Progenitor cell of endocrine pancreas (in vitro differentiated cells): ENCODE results near the gene SLC16A1. TPM values are rescaled to one million over a fixed set of nuclear protein-coding genes. Genes with fewer than 3 reads are reported as not detected.

Experiments used
- DNase-seq: peaks from one replicate; pipeline ENCODE4 v3.0.0; 2021; ENCODE audit warnings: low spot score; ENCODE audit not compliant: unreplicated experiment
- H3K27ac Mint-ChIP-seq: 2 replicates; pipeline ENCODE4 v1.8.0; 2021; ENCODE audit warnings: mild to moderate bottlenecking, moderate library complexity, mixed read lengths
- H3K27me3 Mint-ChIP-seq: 2 replicates; pipeline ENCODE4 v1.8.0; 2021; ENCODE audit warnings: mixed read lengths
- H3K36me3 Mint-ChIP-seq: 2 replicates; pipeline ENCODE4 v1.8.0; 2022; ENCODE audit warnings: mixed read lengths; ENCODE audit not compliant: insufficient read depth
- H3K4me1 Mint-ChIP-seq: 2 replicates; pipeline ENCODE4 v1.8.0; 2021; ENCODE audit warnings: low read depth, mixed read lengths
- H3K4me3 Mint-ChIP-seq: 2 replicates; pipeline ENCODE4 v1.8.0; 2021; ENCODE audit warnings: low read depth, mild to moderate bottlenecking, moderate library complexity, mixed read lengths
- H3K9me3 Mint-ChIP-seq: 2 replicates; pipeline ENCODE4 v1.8.0; 2021; ENCODE audit warnings: low read depth, mixed read lengths
- CTCF ChIP-seq: fragments of 200-600 bp; sonication (generic); IDR thresholded peaks from one replicate; pipeline ENCODE4 v1.5.0; 2021; ENCODE audit warnings: antibody characterized with exemption, mild to moderate bottlenecking; ENCODE audit not compliant: unreplicated experiment
- total RNA-seq: library from RNA; stranded (reverse); gene quantifications from 2 replicates; pipeline ENCODE4 v1.2.1, GENCODE V29; 2021

SLC16A1 gene
- total RNA-seq, 1 donor from 2014 or later = 65.0 TPM

- DNase-seq = no peak
- Mint-ChIP-seq H3K4me3 (no peak overlapping the region), H3K9me3 (no peaks in the 10 kb centered on the region), H3K36me3 (peaks cover 20% of the 10 kb centered on the region), H3K4me1 (peaks cover 2% of the 10 kb centered on the region), H3K27me3 (no peaks in the 10 kb centered on the region), H3K27ac (no peak overlapping the region)
- TF ChIP-seq CTCF = no peak
These were observed 32.0 kb downstream of the SLC16A1 start for GRCh38 chr1:112923959-112924349.

GRCh38 chr1:112923234-112923958 lies 32.6 kb downstream of the SLC16A1 start:
- TF ChIP-seq CTCF = no peak
- Mint-ChIP-seq H3K27ac (no peak overlapping the region), H3K36me3 (peaks cover 22% of the 10 kb centered on the region), H3K9me3 (no peaks in the 10 kb centered on the region), H3K27me3 (no peaks in the 10 kb centered on the region), H3K4me3 (no peak overlapping the region), H3K4me1 (peaks cover 2% of the 10 kb centered on the region)
- no peak for DNase-seq

- TF ChIP-seq CTCF = no peak
- H3K4me1 Mint-ChIP-seq = no peaks in the 10 kb centered on the region
- H3K4me3 Mint-ChIP-seq = no peak overlapping the region
- no peaks in the 10 kb centered on the region for H3K27me3 Mint-ChIP-seq
- no peaks in the 10 kb centered on the region for H3K9me3 Mint-ChIP-seq
- H3K27ac Mint-ChIP-seq = no peak overlapping the region
- DNase-seq = no peak
- peaks cover 4% of the 10 kb centered on the region for H3K36me3 Mint-ChIP-seq
These were observed 44.3 kb downstream of the SLC16A1 start for GRCh38 chr1:112911506-112912220.

GRCh38 chr1:112909847-112910246 lies 46.1 kb downstream of the SLC16A1 start:
- Mint-ChIP-seq H3K27me3 (no peaks in the 10 kb centered on the region), H3K36me3 (peaks cover 5% of the 10 kb centered on the region), H3K27ac (no peak overlapping the region), H3K4me1 (peaks cover 7% of the 10 kb centered on the region), H3K9me3 (no peaks in the 10 kb centered on the region), H3K4me3 (no peak overlapping the region)
- TF ChIP-seq CTCF = no peak
- DNase-seq = no peak

- peaks cover 9% of the 10 kb centered on the region for H3K4me1 Mint-ChIP-seq
- DNase-seq = no peak
- no peak overlapping the region for H3K27ac Mint-ChIP-seq
- no peak overlapping the region for H3K4me3 Mint-ChIP-seq
- no peaks in the 10 kb centered on the region for H3K27me3 Mint-ChIP-seq
- peaks cover 3% of the 10 kb centered on the region for H3K36me3 Mint-ChIP-seq
- no peaks in the 10 kb centered on the region for H3K9me3 Mint-ChIP-seq
- no peak for TF ChIP-seq CTCF
These were observed 49.8 kb downstream of the SLC16A1 start for GRCh38 chr1:112906150-112906698.
